Measurements from ENCODE around the gene SCFD1.
"Not testable (repeated sequence)": the region's sequence is repeated elsewhere in the genome, so short reads cannot be mapped to it uniquely, and the experiment has no call there.

SCFD1 gene

GRCh38 chr14:30680036-30680435, 57.9 kb downstream of the SCFD1 start:
- Histone ChIP-seq H3K36me3 (ENCODE audit: insufficient read depth, low read length) (peaks cover 10% of the 10 kb centered on the region), H3K4me3 (ENCODE audit: low read depth in 1 of 2, low read length in 2 of 2) (no peak overlapping the region), H3K9ac (ENCODE audit: low read length) (no peak overlapping the region), H3K9me3 (ENCODE audit: low read length) (no peaks in the 10 kb centered on the region), H3K27ac (ENCODE audit: low read depth, low read length) (no peak overlapping the region), H3K27me3 (ENCODE audit: control insufficient read depth in 1 of 2, insufficient read depth in 2 of 2, low read length in 2 of 2) (no peaks in the 10 kb centered on the region), H3K4me1 (ENCODE audit: insufficient read depth, low read length) (no peaks in the 10 kb centered on the region)

- not testable (repeated sequence) for H3K4me1 ChIP-seq (ENCODE audit: insufficient read depth, low read length); H3K27me3 ChIP-seq (ENCODE audit: control insufficient read depth in 1 of 2, insufficient read depth in 2 of 2, low read length in 2 of 2); H3K27ac ChIP-seq (ENCODE audit: low read depth, low read length); H3K4me3 ChIP-seq (ENCODE audit: low read depth in 1 of 2, low read length in 2 of 2); H3K9me3 ChIP-seq (ENCODE audit: low read length); H3K9ac ChIP-seq (ENCODE audit: low read length)
- H3K36me3 ChIP-seq (ENCODE audit: insufficient read depth, low read length): peaks cover 10% of the 10 kb centered on the region
Observed at GRCh38 chr14:30680776-30681175, 58.7 kb downstream of the SCFD1 start.

- Histone ChIP-seq H3K27ac (ENCODE audit: low read depth, low read length) (no peak overlapping the region), H3K9me3 (ENCODE audit: low read length) (no peaks in the 10 kb centered on the region), H3K4me3 (ENCODE audit: low read depth in 1 of 2, low read length in 2 of 2) (no peak overlapping the region), H3K36me3 (ENCODE audit: insufficient read depth, low read length) (peaks cover 3% of the 10 kb centered on the region), H3K9ac (ENCODE audit: low read length) (no peak overlapping the region), H3K4me1 (ENCODE audit: insufficient read depth, low read length) (no peaks in the 10 kb centered on the region), H3K27me3 (ENCODE audit: control insufficient read depth in 1 of 2, insufficient read depth in 2 of 2, low read length in 2 of 2) (no peaks in the 10 kb centered on the region)
Observed at GRCh38 chr14:30681752-30682355, 59.7 kb downstream of the SCFD1 start.

GRCh38 chr14:30690487-30691355, 68.6 kb downstream of the SCFD1 start:
- H3K9me3 ChIP-seq (ENCODE audit: low read length); H3K36me3 ChIP-seq (ENCODE audit: insufficient read depth, low read length); H3K9ac ChIP-seq (ENCODE audit: low read length); H3K4me1 ChIP-seq (ENCODE audit: insufficient read depth, low read length); H3K27ac ChIP-seq (ENCODE audit: low read depth, low read length); H3K27me3 ChIP-seq (ENCODE audit: control insufficient read depth in 1 of 2, insufficient read depth in 2 of 2, low read length in 2 of 2); H3K4me3 ChIP-seq (ENCODE audit: low read depth in 1 of 2, low read length in 2 of 2): not testable (repeated sequence)

- no peak overlapping the region for H3K4me3 ChIP-seq (ENCODE audit: low read depth in 1 of 2, low read length in 2 of 2)
- H3K27me3 ChIP-seq (ENCODE audit: control insufficient read depth in 1 of 2, insufficient read depth in 2 of 2, low read length in 2 of 2): no peaks in the 10 kb centered on the region
- H3K27ac ChIP-seq (ENCODE audit: low read depth, low read length): no peak overlapping the region
- no peaks in the 10 kb centered on the region for H3K9me3 ChIP-seq (ENCODE audit: low read length)
- no peaks in the 10 kb centered on the region for H3K36me3 ChIP-seq (ENCODE audit: insufficient read depth, low read length)
- H3K9ac ChIP-seq (ENCODE audit: low read length): no peak overlapping the region
- no peaks in the 10 kb centered on the region for H3K4me1 ChIP-seq (ENCODE audit: insufficient read depth, low read length)
Observed at GRCh38 chr14:30691751-30692398, 69.8 kb downstream of the SCFD1 start.

- H3K4me1 ChIP-seq (ENCODE audit: insufficient read depth, low read length): no peaks in the 10 kb centered on the region
- no peak overlapping the region for H3K4me3 ChIP-seq (ENCODE audit: low read depth in 1 of 2, low read length in 2 of 2)
- H3K27ac ChIP-seq (ENCODE audit: low read depth, low read length): no peak overlapping the region
- peaks cover 3% of the 10 kb centered on the region for H3K36me3 ChIP-seq (ENCODE audit: insufficient read depth, low read length)
- no peak overlapping the region for H3K9ac ChIP-seq (ENCODE audit: low read length)
- no peaks in the 10 kb centered on the region for H3K27me3 ChIP-seq (ENCODE audit: control insufficient read depth in 1 of 2, insufficient read depth in 2 of 2, low read length in 2 of 2)
- no peaks in the 10 kb centered on the region for H3K9me3 ChIP-seq (ENCODE audit: low read length)
Observed at GRCh38 chr14:30692669-30693068, 70.5 kb downstream of the SCFD1 start.

- H3K9ac ChIP-seq (ENCODE audit: low read length): no peak overlapping the region
- H3K27ac ChIP-seq (ENCODE audit: low read depth, low read length): no peak overlapping the region
- peaks cover 20% of the 10 kb centered on the region for H3K36me3 ChIP-seq (ENCODE audit: insufficient read depth, low read length)
- H3K4me1 ChIP-seq (ENCODE audit: insufficient read depth, low read length): no peaks in the 10 kb centered on the region
- H3K9me3 ChIP-seq (ENCODE audit: low read length): no peaks in the 10 kb centered on the region
- H3K4me3 ChIP-seq (ENCODE audit: low read depth in 1 of 2, low read length in 2 of 2): no peak overlapping the region
- no peaks in the 10 kb centered on the region for H3K27me3 ChIP-seq (ENCODE audit: control insufficient read depth in 1 of 2, insufficient read depth in 2 of 2, low read length in 2 of 2)
Observed at GRCh38 chr14:30698463-30698862, 76.3 kb downstream of the SCFD1 start.

- Histone ChIP-seq H3K9me3 (ENCODE audit: low read length) (no peaks in the 10 kb centered on the region), H3K4me1 (ENCODE audit: insufficient read depth, low read length) (no peaks in the 10 kb centered on the region), H3K27ac (ENCODE audit: low read depth, low read length) (no peak overlapping the region), H3K36me3 (ENCODE audit: insufficient read depth, low read length) (peaks cover 17% of the 10 kb centered on the region), H3K27me3 (ENCODE audit: control insufficient read depth in 1 of 2, insufficient read depth in 2 of 2, low read length in 2 of 2) (no peaks in the 10 kb centered on the region), H3K9ac (ENCODE audit: low read length) (no peak overlapping the region), H3K4me3 (ENCODE audit: low read depth in 1 of 2, low read length in 2 of 2) (no peak overlapping the region)
Observed at GRCh38 chr14:30706704-30707103, 84.6 kb downstream of the SCFD1 start.

GRCh38 chr14:30708157-30708556, 86.0 kb downstream of the SCFD1 start:
- Histone ChIP-seq H3K4me3 (ENCODE audit: low read depth in 1 of 2, low read length in 2 of 2) (no peak overlapping the region), H3K9me3 (ENCODE audit: low read length) (no peaks in the 10 kb centered on the region), H3K27me3 (ENCODE audit: control insufficient read depth in 1 of 2, insufficient read depth in 2 of 2, low read length in 2 of 2) (no peaks in the 10 kb centered on the region), H3K4me1 (ENCODE audit: insufficient read depth, low read length) (no peaks in the 10 kb centered on the region), H3K36me3 (ENCODE audit: insufficient read depth, low read length) (peaks cover 17% of the 10 kb centered on the region), H3K9ac (ENCODE audit: low read length) (no peak overlapping the region), H3K27ac (ENCODE audit: low read depth, low read length) (no peak overlapping the region)

GRCh38 chr14:30709201-30709600, 87.1 kb downstream of the SCFD1 start:
- Histone ChIP-seq H3K27me3 (ENCODE audit: control insufficient read depth in 1 of 2, insufficient read depth in 2 of 2, low read length in 2 of 2) (no peaks in the 10 kb centered on the region), H3K4me3 (ENCODE audit: low read depth in 1 of 2, low read length in 2 of 2) (no peak overlapping the region), H3K9ac (ENCODE audit: low read length) (no peak overlapping the region), H3K27ac (ENCODE audit: low read depth, low read length) (no peak overlapping the region), H3K9me3 (ENCODE audit: low read length) (no peaks in the 10 kb centered on the region), H3K4me1 (ENCODE audit: insufficient read depth, low read length) (no peaks in the 10 kb centered on the region), H3K36me3 (ENCODE audit: insufficient read depth, low read length) (peaks cover 17% of the 10 kb centered on the region)

GRCh38 chr14:30710876-30711275, 88.8 kb downstream of the SCFD1 start:
- no peaks in the 10 kb centered on the region for H3K4me1 ChIP-seq (ENCODE audit: insufficient read depth, low read length)
- H3K27ac ChIP-seq (ENCODE audit: low read depth, low read length): no peak overlapping the region
- H3K4me3 ChIP-seq (ENCODE audit: low read depth in 1 of 2, low read length in 2 of 2): no peak overlapping the region
- peaks cover 11% of the 10 kb centered on the region for H3K36me3 ChIP-seq (ENCODE audit: insufficient read depth, low read length)
- no peak overlapping the region for H3K9ac ChIP-seq (ENCODE audit: low read length)
- no peaks in the 10 kb centered on the region for H3K27me3 ChIP-seq (ENCODE audit: control insufficient read depth in 1 of 2, insufficient read depth in 2 of 2, low read length in 2 of 2)
- H3K9me3 ChIP-seq (ENCODE audit: low read length): no peaks in the 10 kb centered on the region
